ENCODE results near the gene KRT27. TPM values are rescaled to one million over a fixed set of nuclear protein-coding genes. Genes with fewer than 3 reads are reported as not detected.
A peak's percentile ranks its signal among the peaks of the same experiment; 100 is the strongest.

The KRT27 gene
- total and polyA plus RNA-seq, 9 of the 15 experiments (the other 6 are each of a cell fraction or from before 2014, with no cell fraction given) = 0.10 TPM; not detected in 8

- TF ChIP-seq, protein P1, sequence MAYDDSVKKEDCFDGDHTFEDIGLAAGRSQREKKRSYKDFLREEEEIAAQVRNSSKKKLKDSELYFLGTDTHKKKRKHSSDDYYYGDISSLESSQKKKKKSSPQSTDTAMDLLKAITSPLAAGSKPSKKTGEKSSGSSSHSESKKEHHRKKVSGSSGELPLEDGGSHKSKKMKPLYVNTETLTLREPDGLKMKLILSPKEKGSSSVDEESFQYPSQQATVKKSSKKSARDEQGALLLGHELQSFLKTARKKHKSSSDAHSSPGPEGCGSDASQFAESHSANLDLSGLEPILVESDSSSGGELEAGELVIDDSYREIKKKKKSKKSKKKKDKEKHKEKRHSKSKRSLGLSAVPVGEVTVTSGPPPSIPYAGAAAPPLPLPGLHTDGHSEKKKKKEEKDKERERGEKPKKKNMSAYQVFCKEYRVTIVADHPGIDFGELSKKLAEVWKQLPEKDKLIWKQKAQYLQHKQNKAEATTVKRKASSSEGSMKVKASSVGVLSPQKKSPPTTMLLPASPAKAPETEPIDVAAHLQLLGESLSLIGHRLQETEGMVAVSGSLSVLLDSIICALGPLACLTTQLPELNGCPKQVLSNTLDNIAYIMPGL (CRISPR knock-in tag; IDR thresholded peaks at IDR 0.05) = no peak
- TF ChIP-seq, protein P2, sequence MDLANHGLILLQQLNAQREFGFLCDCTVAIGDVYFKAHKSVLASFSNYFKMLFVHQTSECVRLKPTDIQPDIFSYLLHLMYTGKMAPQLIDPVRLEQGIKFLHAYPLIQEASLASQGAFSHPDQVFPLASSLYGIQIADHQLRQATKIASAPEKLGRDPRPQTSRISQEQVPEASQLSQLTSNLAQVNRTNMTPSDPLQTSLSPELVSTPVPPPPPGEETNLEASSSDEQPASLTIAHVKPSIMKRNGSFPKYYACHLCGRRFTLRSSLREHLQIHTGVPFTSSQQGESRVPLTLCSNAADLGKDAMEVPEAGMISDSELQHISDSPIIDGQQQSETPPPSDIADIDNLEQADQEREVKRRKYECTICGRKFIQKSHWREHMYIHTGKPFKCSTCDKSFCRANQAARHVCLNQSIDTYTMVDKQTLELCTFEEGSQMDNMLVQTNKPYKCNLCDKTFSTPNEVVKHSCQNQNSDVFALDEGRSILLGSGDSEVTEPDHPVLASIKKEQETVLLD (IDR thresholded peaks at IDR 0.05) = peak; percentile 82; the same call in 1 of the 2 replicates
- TF ChIP-seq ZNF165 (CRISPR knock-in tag; IDR thresholded peaks at IDR 0.05; ENCODE audit: borderline replicate concordance) (no peak), ZNF780A (CRISPR knock-in tag; IDR thresholded peaks at IDR 0.05) (no peak), TBP (optimal IDR thresholded peaks at IDR 0.05; ENCODE audit: low read depth, low read length) (peak; percentile 71), PTRF (tag; IDR thresholded peaks at IDR 0.05) (no peak), KAT7 (CRISPR knock-in tag; IDR thresholded peaks at IDR 0.05; ENCODE audit: borderline replicate concordance) (no peak), HDAC8 (tag; IDR thresholded peaks at IDR 0.05) (no peak), MCM3 (IDR thresholded peaks at IDR 0.05) (no peak), MYC (IDR thresholded peaks at IDR 0.05; ENCODE audit: low read depth, low read length) (peak; percentile 46; the same call in 1 of the 2 replicates), MYC (CRISPR knock-in tag; IDR thresholded peaks at IDR 0.05; ENCODE audit: borderline replicate concordance, low read depth) (no peak), MECOM (CRISPR knock-in tag; IDR thresholded peaks at IDR 0.05) (no peak), RB1 (IDR thresholded peaks at IDR 0.05; ENCODE audit: low read depth) (no peak), ZNF551 (CRISPR knock-in tag; IDR thresholded peaks at IDR 0.05) (no peak)
- TF ChIP-seq, protein P3, sequence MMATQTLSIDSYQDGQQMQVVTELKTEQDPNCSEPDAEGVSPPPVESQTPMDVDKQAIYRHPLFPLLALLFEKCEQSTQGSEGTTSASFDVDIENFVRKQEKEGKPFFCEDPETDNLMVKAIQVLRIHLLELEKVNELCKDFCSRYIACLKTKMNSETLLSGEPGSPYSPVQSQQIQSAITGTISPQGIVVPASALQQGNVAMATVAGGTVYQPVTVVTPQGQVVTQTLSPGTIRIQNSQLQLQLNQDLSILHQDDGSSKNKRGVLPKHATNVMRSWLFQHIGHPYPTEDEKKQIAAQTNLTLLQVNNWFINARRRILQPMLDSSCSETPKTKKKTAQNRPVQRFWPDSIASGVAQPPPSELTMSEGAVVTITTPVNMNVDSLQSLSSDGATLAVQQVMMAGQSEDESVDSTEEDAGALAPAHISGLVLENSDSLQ (IDR thresholded peaks at IDR 0.05) = peak; percentile 98
- TF ChIP-seq, protein P4, sequence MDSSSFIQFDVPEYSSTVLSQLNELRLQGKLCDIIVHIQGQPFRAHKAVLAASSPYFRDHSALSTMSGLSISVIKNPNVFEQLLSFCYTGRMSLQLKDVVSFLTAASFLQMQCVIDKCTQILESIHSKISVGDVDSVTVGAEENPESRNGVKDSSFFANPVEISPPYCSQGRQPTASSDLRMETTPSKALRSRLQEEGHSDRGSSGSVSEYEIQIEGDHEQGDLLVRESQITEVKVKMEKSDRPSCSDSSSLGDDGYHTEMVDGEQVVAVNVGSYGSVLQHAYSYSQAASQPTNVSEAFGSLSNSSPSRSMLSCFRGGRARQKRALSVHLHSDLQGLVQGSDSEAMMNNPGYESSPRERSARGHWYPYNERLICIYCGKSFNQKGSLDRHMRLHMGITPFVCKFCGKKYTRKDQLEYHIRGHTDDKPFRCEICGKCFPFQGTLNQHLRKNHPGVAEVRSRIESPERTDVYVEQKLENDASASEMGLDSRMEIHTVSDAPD (CRISPR knock-in tag; IDR thresholded peaks at IDR 0.05) = no peak
Measured at GRCh38 chr17:40827746-40828453, 45.5 kb upstream of the KRT27 start (continued).

Measured in K562 (cell line).